Hepatocyte (in vitro differentiated cells): ENCODE measurements around the gene CDH1. TPM values are rescaled to one million over a fixed set of nuclear protein-coding genes. Genes with fewer than 3 reads are reported as not detected.

Experiments
- DNase-seq: peaks from one replicate; pipeline ENCODE4 v3.0.0-alpha.2; 2016; ENCODE audit warnings: low spot score
- H2AFZ ChIP-seq: fragments of 200-600 bp; sonication (generic); 2 replicates; pipeline ENCODE4 v1.6.0; 2016; ENCODE audit warnings: antibody characterized with exemption, mild to moderate bottlenecking
- H3K27ac ChIP-seq: fragments of 200-600 bp; sonication (generic); 2 replicates; pipeline ENCODE4 v1.5.1; 2016; ENCODE audit warnings: mild to moderate bottlenecking
- H3K27me3 ChIP-seq: fragments of 200-600 bp; sonication (generic); 2 replicates; pipeline ENCODE4 v1.6.1; 2016
- H3K36me3 ChIP-seq: fragments of 200-600 bp; sonication (generic); replicated peaks from 2 replicates; pipeline ENCODE4 v1.5.1; 2016; ENCODE audit warnings: low read depth; ENCODE audit not compliant: insufficient read depth
- H3K4me1 ChIP-seq: fragments of 200-600 bp; sonication (generic); 2 replicates; pipeline ENCODE4 v1.5.1; 2016; ENCODE audit warnings: mild to moderate bottlenecking, moderate library complexity; ENCODE audit not compliant: insufficient read depth
- H3K4me2 ChIP-seq: fragments of 200-600 bp; sonication (generic); 2 replicates; pipeline ENCODE4 v1.6.0; 2016
- H3K4me3 ChIP-seq: fragments of 200-600 bp; sonication (generic); 2 replicates; pipeline ENCODE4 v1.5.1; 2016; ENCODE audit warnings: mild to moderate bottlenecking
- H3K79me2 ChIP-seq: fragments of 200-600 bp; sonication (generic); 2 replicates; pipeline ENCODE4 v1.6.0; 2017; ENCODE audit warnings: mild to moderate bottlenecking
- H3K9me2 ChIP-seq: fragments of 200-600 bp; sonication (generic); replicated peaks from 2 replicates; pipeline ENCODE4 v1.6.0; 2017; ENCODE audit warnings: mild to moderate bottlenecking; ENCODE audit not compliant: insufficient read depth
- H3K9me3 ChIP-seq: fragments of 200-600 bp; sonication (generic); 2 replicates; pipeline ENCODE4 v1.5.1; 2016; ENCODE audit warnings: low read depth, mild to moderate bottlenecking
- H4K20me1 ChIP-seq: fragments of 200-600 bp; sonication (generic); 2 replicates; pipeline ENCODE4 v1.6.0; 2016; ENCODE audit warnings: mild to moderate bottlenecking; ENCODE audit not compliant: insufficient read depth, poor library complexity, severe bottlenecking
- EZH2 ChIP-seq: fragments of 200-600 bp; sonication (generic); IDR thresholded peaks from 2 replicates; pipeline ENCODE4 v1.6.1; 2016; ENCODE audit warnings: antibody characterized with exemption, mild to moderate bottlenecking, borderline replicate concordance
- EZH2phosphoT487 ChIP-seq: fragments of 200-600 bp; sonication (generic); IDR thresholded peaks from one replicate; pipeline ENCODE4 v1.6.1; 2018; ENCODE audit warnings: antibody characterized with exemption, mild to moderate bottlenecking, low read depth, moderate library complexity; ENCODE audit not compliant: unreplicated experiment, severe bottlenecking
- WGBS: methylation state at CpG from one replicate; pipeline ENCODE4 v1.1.6; 2016; ENCODE audit warnings: low lambda C conversion rate; ENCODE audit errors: missing lambda C conversion rate; 5-methylcytosine and 5-hydroxymethylcytosine counted together
- polyA plus RNA-seq: library from polyadenylated mRNA; unstranded; fragments of >200 nt; fragmentation: Nextera tagmentation; extraction: Ambion mirVana; gene quantifications from 2 replicates; pipeline ENCODE4 v1.2.1, GENCODE V29; 2016
- total RNA-seq: library from RNA; depleted of rRNA; stranded (reverse); fragments of >200 nt; gene quantifications from 2 replicates; pipeline ENCODE4 v1.2.3, GENCODE V29; 2014
- TF ChIP-seq, protein P1 (sequence below): fragments of 200-600 bp; sonication (generic); IDR thresholded peaks from 2 replicates; pipeline ENCODE4 v1.5.1; 2016; ENCODE audit warnings: antibody characterized with exemption, mild to moderate bottlenecking; ENCODE audit not compliant: poor library complexity

CDH1 gene
- total and polyA plus RNA-seq, 2 experiments from 2014 or later, result 131 to 190 TPM

DNA sequence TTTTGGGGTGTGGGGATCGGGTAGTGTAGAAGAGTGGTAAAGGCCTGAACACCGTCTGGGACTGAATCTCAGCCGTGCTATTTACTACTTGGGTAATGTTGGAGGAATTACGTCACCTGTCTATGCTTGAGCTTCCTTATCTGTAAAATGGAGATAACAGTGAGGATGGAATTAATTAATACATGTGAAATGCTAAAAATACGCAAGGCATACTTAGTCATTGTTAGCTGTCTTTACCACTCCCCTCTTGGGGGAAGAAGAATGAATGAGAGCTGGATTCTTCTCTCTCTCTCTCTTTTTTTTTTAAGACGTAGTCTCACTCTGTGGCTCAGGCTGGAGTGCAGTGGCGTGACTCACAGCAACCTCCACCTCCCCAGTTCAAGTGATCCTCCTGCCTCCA lies 65.1 kb downstream of the CDH1 start:
- no peaks in the 10 kb centered on the region for H3K27me3 ChIP-seq
- H3K36me3 ChIP-seq, result no peaks in the 10 kb centered on the region
- H3K4me1 ChIP-seq, result peaks cover 3% of the 10 kb centered on the region
- H4K20me1 ChIP-seq, result peaks cover 4% of the 10 kb centered on the region
- WGBS, result 73% methylated on average over 7 of the region's 7 CpGs
- no peaks in the 10 kb centered on the region for H3K9me3 ChIP-seq
- H3K4me3 ChIP-seq, result no peak overlapping the region
- DNase-seq, result peak; percentile 48
- H2AFZ ChIP-seq, result no peak overlapping the region
- peaks cover 43% of the 10 kb centered on the region for H3K79me2 ChIP-seq
- no peak overlapping the region for H3K4me2 ChIP-seq
- H3K27ac ChIP-seq, result peak overlapping the region; percentile 79
- H3K9me2 ChIP-seq, result no peaks in the 10 kb centered on the region
- TF ChIP-seq, protein P1, sequence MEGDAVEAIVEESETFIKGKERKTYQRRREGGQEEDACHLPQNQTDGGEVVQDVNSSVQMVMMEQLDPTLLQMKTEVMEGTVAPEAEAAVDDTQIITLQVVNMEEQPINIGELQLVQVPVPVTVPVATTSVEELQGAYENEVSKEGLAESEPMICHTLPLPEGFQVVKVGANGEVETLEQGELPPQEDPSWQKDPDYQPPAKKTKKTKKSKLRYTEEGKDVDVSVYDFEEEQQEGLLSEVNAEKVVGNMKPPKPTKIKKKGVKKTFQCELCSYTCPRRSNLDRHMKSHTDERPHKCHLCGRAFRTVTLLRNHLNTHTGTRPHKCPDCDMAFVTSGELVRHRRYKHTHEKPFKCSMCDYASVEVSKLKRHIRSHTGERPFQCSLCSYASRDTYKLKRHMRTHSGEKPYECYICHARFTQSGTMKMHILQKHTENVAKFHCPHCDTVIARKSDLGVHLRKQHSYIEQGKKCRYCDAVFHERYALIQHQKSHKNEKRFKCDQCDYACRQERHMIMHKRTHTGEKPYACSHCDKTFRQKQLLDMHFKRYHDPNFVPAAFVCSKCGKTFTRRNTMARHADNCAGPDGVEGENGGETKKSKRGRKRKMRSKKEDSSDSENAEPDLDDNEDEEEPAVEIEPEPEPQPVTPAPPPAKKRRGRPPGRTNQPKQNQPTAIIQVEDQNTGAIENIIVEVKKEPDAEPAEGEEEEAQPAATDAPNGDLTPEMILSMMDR, result no peak

DNA sequence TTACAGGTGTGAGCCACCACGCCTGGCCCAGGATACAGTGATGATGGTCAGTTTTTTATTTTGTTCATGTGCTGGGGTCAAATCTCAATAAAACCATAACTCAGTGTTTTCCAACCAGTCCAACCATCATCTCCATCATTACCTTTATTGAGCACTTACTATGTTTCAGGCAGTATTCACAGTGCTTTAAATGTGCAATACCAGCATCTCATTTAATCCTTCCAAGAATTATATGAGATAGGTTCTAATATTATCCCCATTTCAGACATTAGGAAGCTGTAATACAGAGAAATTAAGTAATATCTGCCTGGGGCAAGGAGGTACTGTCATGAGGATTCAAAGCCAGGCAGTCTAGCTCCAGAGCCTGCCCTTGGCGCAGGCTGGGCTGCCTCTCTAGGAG lies 69.3 kb downstream of the CDH1 start:
- WGBS, result 97% methylated on average over 2 of the region's 2 CpGs
- no peaks in the 10 kb centered on the region for H3K9me3 ChIP-seq
- H4K20me1 ChIP-seq, result peaks cover 9% of the 10 kb centered on the region
- TF ChIP-seq EZH2phosphoT487 (no peak), EZH2 (no peak)
- TF ChIP-seq, protein P1, result no peak
- DNase-seq, result no peak
- H2AFZ ChIP-seq, result no peak overlapping the region
- H3K36me3 ChIP-seq, result no peaks in the 10 kb centered on the region
- H3K4me3 ChIP-seq, result no peak overlapping the region
- H3K9me2 ChIP-seq, result no peaks in the 10 kb centered on the region
- H3K27ac ChIP-seq, result no peak overlapping the region
- H3K4me2 ChIP-seq, result no peak overlapping the region
- H3K27me3 ChIP-seq, result no peaks in the 10 kb centered on the region
- H3K79me2 ChIP-seq, result peaks cover 35% of the 10 kb centered on the region
- H3K4me1 ChIP-seq, result peaks cover 3% of the 10 kb centered on the region

- no peak overlapping the region for H3K4me2 ChIP-seq
- no peak overlapping the region for H3K4me3 ChIP-seq
- no peaks in the 10 kb centered on the region for H3K4me1 ChIP-seq
- H3K27me3 ChIP-seq, result no peaks in the 10 kb centered on the region
- TF ChIP-seq, protein P1, result no peak
- TF ChIP-seq EZH2phosphoT487 (no peak), EZH2 (no peak)
- no peaks in the 10 kb centered on the region for H3K36me3 ChIP-seq
- no peak for DNase-seq
- H3K9me3 ChIP-seq, result no peaks in the 10 kb centered on the region
- WGBS, result 73% methylated on average over 1 of the region's 1 CpG
- no peak overlapping the region for H2AFZ ChIP-seq
- peaks cover 9% of the 10 kb centered on the region for H4K20me1 ChIP-seq
- no peaks in the 10 kb centered on the region for H3K9me2 ChIP-seq
- H3K79me2 ChIP-seq, result peaks cover 31% of the 10 kb centered on the region
- H3K27ac ChIP-seq, result no peak overlapping the region
Observed at GRCh38 chr16:68806981-68807380, 69.9 kb downstream of the CDH1 start.

GRCh38 chr16:68814516-68814915 lies 77.4 kb downstream of the CDH1 start:
- Histone ChIP-seq H3K9me2 (no peaks in the 10 kb centered on the region), H3K4me2 (no peak overlapping the region), H4K20me1 (no peaks in the 10 kb centered on the region), H3K27ac (no peak overlapping the region), H3K36me3 (no peaks in the 10 kb centered on the region), H3K4me3 (no peak overlapping the region), H3K9me3 (no peaks in the 10 kb centered on the region), H3K4me1 (no peaks in the 10 kb centered on the region), H3K79me2 (no peaks in the 10 kb centered on the region), H2AFZ (no peak overlapping the region), H3K27me3 (no peaks in the 10 kb centered on the region)
- no peak for DNase-seq
- TF ChIP-seq EZH2 (no peak), EZH2phosphoT487 (no peak)
- TF ChIP-seq, protein P1, result no peak
- 90% methylated on average over 3 of the region's 3 CpGs for WGBS
